ENCODE results near the gene CPA2.

The CPA2 gene

GRCh38 chr7:130281260-130281659 is 14.6 kb downstream of the CPA2 start:
- DNase-seq: no peak

- DNase-seq: no peak
Measured at GRCh38 chr7:130286881-130287280, 20.2 kb downstream of the CPA2 start.

GRCh38 chr7:130288168-130288567 is 21.5 kb downstream of the CPA2 start:
- no peak for DNase-seq

- DNase-seq: no peak
Measured at GRCh38 chr7:130288829-130289228, 22.2 kb downstream of the CPA2 start.

GRCh38 chr7:130289478-130289877 is 22.8 kb downstream of the CPA2 start:
- DNase-seq: no peak

GRCh38 chr7:130290745-130291144 is 24.1 kb downstream of the CPA2 start:
- DNase-seq: no peak

GRCh38 chr7:130292682-130293257 is 26.1 kb downstream of the CPA2 start, which contains the start of gene CPA4:
Gene CPA4, plus strand, starts transcription at chr7:130293161. Its CDS starts 20 bp downstream, at chr7:130293181.
- peak; percentile 87 for DNase-seq

- DNase-seq: no peak
Measured at GRCh38 chr7:130293521-130293920, 26.9 kb downstream of the CPA2 start.

- no peak for DNase-seq
Measured at GRCh38 chr7:130294314-130294713, 27.7 kb downstream of the CPA2 start.

GRCh38 chr7:130296221-130296951 is 29.7 kb downstream of the CPA2 start:
- no peak for DNase-seq

GRCh38 chr7:130297628-130298543 is 31.2 kb downstream of the CPA2 start:
- peak; percentile 93 for DNase-seq

GRCh38 chr7:130298544-130299326 is 32.1 kb downstream of the CPA2 start:
- DNase-seq: no peak

- no peak for DNase-seq
Measured at GRCh38 chr7:130299866-130300265, 33.2 kb downstream of the CPA2 start.

GRCh38 chr7:130301501-130302020 is 34.9 kb downstream of the CPA2 start:
- DNase-seq: no peak

- DNase-seq: no peak
Measured at GRCh38 chr7:130302649-130303048, 36.0 kb downstream of the CPA2 start.

- no peak for DNase-seq
Measured at GRCh38 chr7:130303127-130303526, 36.5 kb downstream of the CPA2 start.

- DNase-seq: no peak
Measured at GRCh38 chr7:130303551-130303950, 36.9 kb downstream of the CPA2 start.

- DNase-seq: no peak
Measured at GRCh38 chr7:130303982-130304381, 37.3 kb downstream of the CPA2 start.

GRCh38 chr7:130304878-130305277 is 38.2 kb downstream of the CPA2 start:
- DNase-seq: no peak

GRCh38 chr7:130305433-130306042 is 38.9 kb downstream of the CPA2 start:
- no peak for DNase-seq

- no peak for DNase-seq
Measured at GRCh38 chr7:130309986-130310385, 43.3 kb downstream of the CPA2 start.

- DNase-seq: no peak
Measured at GRCh38 chr7:130314305-130314704, 47.6 kb downstream of the CPA2 start.
